K562 (cell line): ENCODE measurements around the gene LMO2. TPM values are rescaled to one million over a fixed set of nuclear protein-coding genes. Genes with fewer than 3 reads are reported as not detected.

Experiments used
- DNMT1 ChIP-seq: fragments of 450-650 bp; IDR thresholded peaks from 2 replicates; pipeline ENCODE4 v1.6.1; 2016; ENCODE audit warnings: antibody characterized with exemption, mild to moderate bottlenecking
- GATA2 ChIP-seq: sonication (generic); formaldehyde crosslinking; IDR thresholded peaks from 2 replicates; pipeline ENCODE4 v1.4.0; 2020; ENCODE audit warnings: mild to moderate bottlenecking, missing genetic modification reagents
- GATAD2A ChIP-seq: fragments of 450-650 bp; IDR thresholded peaks from 2 replicates; pipeline ENCODE4 v1.6.1; 2017
- NCOR1 ChIP-seq: fragments of 450-650 bp; IDR thresholded peaks from 2 replicates; pipeline ENCODE4 v1.6.1; 2016; ENCODE audit warnings: mild to moderate bottlenecking, moderate library complexity
- PCBP2 ChIP-seq: fragments of 200-400 bp; formaldehyde crosslinking; IDR thresholded peaks from 2 replicates; pipeline ENCODE4 v1.6.1; 2018; ENCODE audit warnings: low read length, low read depth, mild to moderate bottlenecking, moderate library complexity; ENCODE audit not compliant: poor library complexity, severe bottlenecking
- PHF8 ChIP-seq: fragments of 200-600 bp; sonication (generic); IDR thresholded peaks from 2 replicates; pipeline ENCODE4 v1.6.1; 2012; ENCODE audit warnings: mixed run types, mild to moderate bottlenecking, inconsistent platforms, low read length, moderate library complexity, borderline replicate concordance
- POLR2G ChIP-seq: fragments of 200-400 bp; formaldehyde crosslinking; IDR thresholded peaks from 2 replicates; pipeline ENCODE4 v1.6.1; 2017; ENCODE audit warnings: low read depth, mild to moderate bottlenecking, antibody characterized with exemption, low read length, moderate library complexity
- STAG1 ChIP-seq: sonication (generic); formaldehyde crosslinking; IDR thresholded peaks from 2 replicates; pipeline ENCODE4 v1.5.0; 2020; ENCODE audit warnings: missing genetic modification reagents, borderline replicate concordance
- TGIF2 ChIP-seq: sonication (generic); formaldehyde crosslinking; IDR thresholded peaks from 2 replicates; pipeline ENCODE4 v1.8.1; 2022; ENCODE audit warnings: mild to moderate bottlenecking, missing genetic modification reagents, moderate library complexity
- TOE1 ChIP-seq, 2 experiments: fragments of 450-650 bp in 1 of 2; sonication (generic) in 1 of 2; formaldehyde crosslinking in 1 of 2; IDR thresholded peaks; 2 replicates each; pipeline versions ENCODE4 v1.7.1 to v1.8.0; 2016 to 2022; ENCODE audit warnings: borderline replicate concordance in 2 of 2, mild to moderate bottlenecking in 2 of 2, antibody characterized with exemption in 1 of 2, inconsistent platforms in 1 of 2, low read depth in 1 of 2, missing genetic modification reagents in 1 of 2, moderate library complexity in 1 of 2
- ZNF263 ChIP-seq: sonication (generic); formaldehyde crosslinking; IDR thresholded peaks from 2 replicates; pipeline ENCODE4 v1.8.0; 2022; ENCODE audit warnings: mild to moderate bottlenecking, missing genetic modification reagents, borderline replicate concordance
- polyA plus RNA-seq, 8 experiments: library from polyadenylated mRNA; depleted of rRNA in 4 of 8; stranded (reverse) in 5 of 8; unstranded in 3 of 8; fragments of >200 nt; fragmentation: Nextera tagmentation in 2 of 8; fragmentation: Illumina TruSeq in 1 of 8; extraction: Ambion mirVana in 2 of 8; extraction: Trizol in 1 of 8; gene quantifications; 2 replicates each; pipeline versions ENCODE4 v1.2.1 to v1.2.3, GENCODE V29; 2011 to 2014; ENCODE audit warnings: inconsistent platforms in 1 of 8, missing spikeins in 1 of 8
- total RNA-seq, 7 experiments: library from RNA; depleted of rRNA in 6 of 7; stranded (reverse); fragments of >200 nt in 6 of 7; fragmentation: Illumina TruSeq in 2 of 7; extraction: Trizol in 2 of 7; gene quantifications; 2 replicates each; pipeline versions ENCODE4 v1.2.1 to v1.2.3, GENCODE V29; 2011 to 2021; ENCODE audit warnings: low replicate concordance in 1 of 7
- TF ChIP-seq, protein P1 (sequence below), 3 experiments: IDR thresholded peaks in 2 of 3; conservative IDR thresholded peaks in 1 of 3; 2 replicates each; pipeline ENCODE4 v1.5.1; 2011 to 2012; ENCODE audit warnings: low read length in 3 of 3, mild to moderate bottlenecking in 3 of 3, control low read depth in 2 of 3, improper control_type of control experiment in 1 of 3, inconsistent platforms in 1 of 3, low read depth in 1 of 3, mixed read lengths in 1 of 3, moderate library complexity in 1 of 3; ENCODE audit not compliant: insufficient read depth in 2 of 3
- TF ChIP-seq, protein P2 (sequence below): fragments of 450-650 bp; IDR thresholded peaks from 2 replicates; pipeline ENCODE4 v1.6.1; 2016
- TF ChIP-seq, protein P3 (sequence below): fragments of 450-650 bp; IDR thresholded peaks from 2 replicates; pipeline ENCODE4 v1.6.1; 2016; ENCODE audit warnings: low read depth, mild to moderate bottlenecking, moderate library complexity
- TF ChIP-seq, protein P4 (sequence below): fragments of 450-650 bp; formaldehyde crosslinking; IDR thresholded peaks from 2 replicates; pipeline ENCODE4 v1.4.0; 2020; ENCODE audit warnings: mild to moderate bottlenecking

Gene LMO2
- total and polyA plus RNA-seq, 9 of the 15 experiments (the other 6 are each of a cell fraction or from before 2014, with no cell fraction given): 6.9 to 126 (median 91.5) TPM

DNA sequence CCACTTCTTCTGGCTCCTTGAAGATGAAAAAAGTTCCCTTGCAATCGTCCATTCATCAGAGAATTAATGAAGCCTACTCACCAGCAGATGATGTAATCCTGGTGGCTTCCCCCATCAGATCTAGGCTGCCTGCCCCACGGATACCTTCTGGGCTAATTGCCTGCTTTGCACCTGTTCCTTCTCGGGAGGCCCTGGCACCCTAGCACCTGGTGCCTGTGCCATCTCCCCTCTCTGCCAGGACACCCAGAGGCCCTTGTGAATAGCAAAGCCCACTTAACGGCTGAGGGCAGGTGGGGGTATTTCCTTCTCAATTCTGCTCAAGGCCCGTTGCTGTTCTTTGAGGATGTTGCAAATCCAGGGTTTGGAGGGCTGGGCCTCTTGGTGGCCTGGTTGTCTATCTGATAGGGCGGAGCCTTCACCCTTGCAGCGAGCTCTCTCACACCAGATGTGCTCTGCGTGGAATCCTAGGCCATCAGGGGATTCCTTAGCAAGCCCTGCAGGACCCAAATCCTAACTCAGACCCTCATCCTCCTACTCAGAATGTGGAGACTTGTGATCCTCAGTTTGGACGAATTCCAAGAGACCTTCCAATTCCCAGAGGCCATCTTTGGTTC is at the start of gene LMO2 (continued):
- TF ChIP-seq TGIF2 (CRISPR knock-in tag) (no peak), NCOR1 (no peak), PHF8 (peak; percentile 44; the same call in 1 of the 2 replicates), ZNF263 (CRISPR knock-in tag) (peak; percentile 16; the same call in 1 of the 2 replicates), POLR2G (peak; percentile 55), TOE1 (IDR thresholded peaks at IDR 0.05; ENCODE audit: borderline replicate concordance) (no peak), TOE1 (CRISPR knock-in tag; IDR thresholded peaks at IDR 0.05; ENCODE audit: borderline replicate concordance, low read depth) (no peak), STAG1 (no peak), DNMT1 (no peak), PCBP2 (no peak), GATA2 (CRISPR knock-in tag) (no peak), GATAD2A (no peak)
- TF ChIP-seq, protein P1, sequence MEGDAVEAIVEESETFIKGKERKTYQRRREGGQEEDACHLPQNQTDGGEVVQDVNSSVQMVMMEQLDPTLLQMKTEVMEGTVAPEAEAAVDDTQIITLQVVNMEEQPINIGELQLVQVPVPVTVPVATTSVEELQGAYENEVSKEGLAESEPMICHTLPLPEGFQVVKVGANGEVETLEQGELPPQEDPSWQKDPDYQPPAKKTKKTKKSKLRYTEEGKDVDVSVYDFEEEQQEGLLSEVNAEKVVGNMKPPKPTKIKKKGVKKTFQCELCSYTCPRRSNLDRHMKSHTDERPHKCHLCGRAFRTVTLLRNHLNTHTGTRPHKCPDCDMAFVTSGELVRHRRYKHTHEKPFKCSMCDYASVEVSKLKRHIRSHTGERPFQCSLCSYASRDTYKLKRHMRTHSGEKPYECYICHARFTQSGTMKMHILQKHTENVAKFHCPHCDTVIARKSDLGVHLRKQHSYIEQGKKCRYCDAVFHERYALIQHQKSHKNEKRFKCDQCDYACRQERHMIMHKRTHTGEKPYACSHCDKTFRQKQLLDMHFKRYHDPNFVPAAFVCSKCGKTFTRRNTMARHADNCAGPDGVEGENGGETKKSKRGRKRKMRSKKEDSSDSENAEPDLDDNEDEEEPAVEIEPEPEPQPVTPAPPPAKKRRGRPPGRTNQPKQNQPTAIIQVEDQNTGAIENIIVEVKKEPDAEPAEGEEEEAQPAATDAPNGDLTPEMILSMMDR (IDR thresholded peaks at IDR 0.05 in 2 of 3, conservative IDR thresholded peaks at IDR 0.05 in 1 of 3; ENCODE audit: insufficient read depth in 2 of 3, low read depth in 1 of 3, low read length in 3 of 3): 0 out of 6 replicates have a peak, but pooled peaks of 1 of the 3 experiments have one; percentile 2
- TF ChIP-seq, protein P2, sequence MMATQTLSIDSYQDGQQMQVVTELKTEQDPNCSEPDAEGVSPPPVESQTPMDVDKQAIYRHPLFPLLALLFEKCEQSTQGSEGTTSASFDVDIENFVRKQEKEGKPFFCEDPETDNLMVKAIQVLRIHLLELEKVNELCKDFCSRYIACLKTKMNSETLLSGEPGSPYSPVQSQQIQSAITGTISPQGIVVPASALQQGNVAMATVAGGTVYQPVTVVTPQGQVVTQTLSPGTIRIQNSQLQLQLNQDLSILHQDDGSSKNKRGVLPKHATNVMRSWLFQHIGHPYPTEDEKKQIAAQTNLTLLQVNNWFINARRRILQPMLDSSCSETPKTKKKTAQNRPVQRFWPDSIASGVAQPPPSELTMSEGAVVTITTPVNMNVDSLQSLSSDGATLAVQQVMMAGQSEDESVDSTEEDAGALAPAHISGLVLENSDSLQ: 0 out of 2 replicates have a peak, but pooled peaks have one; percentile 9
- TF ChIP-seq, protein P3, sequence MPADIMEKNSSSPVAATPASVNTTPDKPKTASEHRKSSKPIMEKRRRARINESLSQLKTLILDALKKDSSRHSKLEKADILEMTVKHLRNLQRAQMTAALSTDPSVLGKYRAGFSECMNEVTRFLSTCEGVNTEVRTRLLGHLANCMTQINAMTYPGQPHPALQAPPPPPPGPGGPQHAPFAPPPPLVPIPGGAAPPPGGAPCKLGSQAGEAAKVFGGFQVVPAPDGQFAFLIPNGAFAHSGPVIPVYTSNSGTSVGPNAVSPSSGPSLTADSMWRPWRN: no peak
- TF ChIP-seq, protein P4, sequence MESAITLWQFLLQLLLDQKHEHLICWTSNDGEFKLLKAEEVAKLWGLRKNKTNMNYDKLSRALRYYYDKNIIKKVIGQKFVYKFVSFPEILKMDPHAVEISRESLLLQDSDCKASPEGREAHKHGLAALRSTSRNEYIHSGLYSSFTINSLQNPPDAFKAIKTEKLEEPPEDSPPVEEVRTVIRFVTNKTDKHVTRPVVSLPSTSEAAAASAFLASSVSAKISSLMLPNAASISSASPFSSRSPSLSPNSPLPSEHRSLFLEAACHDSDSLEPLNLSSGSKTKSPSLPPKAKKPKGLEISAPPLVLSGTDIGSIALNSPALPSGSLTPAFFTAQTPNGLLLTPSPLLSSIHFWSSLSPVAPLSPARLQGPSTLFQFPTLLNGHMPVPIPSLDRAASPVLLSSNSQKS: no peak
